IgD-negative memory B cell (primary cell): ENCODE results near the gene RASSF8. TPM values are rescaled to one million over a fixed set of nuclear protein-coding genes. Genes with fewer than 3 reads are reported as not detected.
A peak's percentile ranks its signal among the peaks of the same experiment; 100 is the strongest.

Source experiments
- H3K27ac Mint-ChIP-seq, 3 donors: one replicate each; pipeline ENCODE4 v1.8.0; 2020 to 2022; ENCODE audit warnings: mild to moderate bottlenecking in 3 of 3, mixed read lengths in 3 of 3, moderate library complexity in 1 of 3
- H3K27me3 Mint-ChIP-seq: one replicate; pipeline ENCODE4 v1.8.0; 2021; ENCODE audit warnings: mixed read lengths
- H3K36me3 Mint-ChIP-seq: one replicate; pipeline ENCODE4 v1.8.0; 2020; ENCODE audit warnings: mild to moderate bottlenecking, mixed read lengths
- H3K4me1 Mint-ChIP-seq, 3 donors: one replicate each; pipeline ENCODE4 v1.8.0; 2020 to 2022; ENCODE audit warnings: mixed read lengths in 3 of 3, mild to moderate bottlenecking in 1 of 3
- H3K4me3 Mint-ChIP-seq, 4 donors: one replicate each; pipeline ENCODE4 v1.8.0; 2020 to 2022; ENCODE audit warnings: mild to moderate bottlenecking in 4 of 4, mixed read lengths in 4 of 4, moderate library complexity in 3 of 4
- H3K9me3 Mint-ChIP-seq, 3 donors: one replicate each; pipeline ENCODE4 v1.8.0; 2020 to 2021; ENCODE audit warnings: mixed read lengths in 3 of 3, mild to moderate bottlenecking in 1 of 3
- polyA plus RNA-seq: library from polyadenylated mRNA; unstranded; fragments of 300-500 nt; fragmentation: Illumina TruSeq; gene quantifications from one replicate; pipeline ENCODE4 v1.2.3, GENCODE V29; 2021

Gene RASSF8
- polyA plus RNA-seq, 1 donor from 2014 or later, result not detected

- Mint-ChIP-seq H3K27me3 (no peaks in the 10 kb centered on the region), H3K4me3 (no peak overlapping the region), H3K9me3 (no peaks in the 10 kb centered on the region), H3K27ac (no peak overlapping the region), H3K4me1 (peaks cover 0 to 7% (median 0%) of the 10 kb centered on the region in 3 donors), H3K36me3 (no peaks in the 10 kb centered on the region)
These were observed 138.8 kb downstream of the RASSF8 start for GRCh38 chr12:26097046-26097878.

- Mint-ChIP-seq H3K27me3 (no peaks in the 10 kb centered on the region), H3K27ac (no peak overlapping the region), H3K4me1 (peaks cover 0 to 7% (median 0%) of the 10 kb centered on the region in 3 donors), H3K9me3 (no peaks in the 10 kb centered on the region), H3K4me3 (no peak overlapping the region), H3K36me3 (peaks cover 2% of the 10 kb centered on the region)
These were observed 142.3 kb downstream of the RASSF8 start for GRCh38 chr12:26100666-26101349.

- Mint-ChIP-seq H3K27me3 (no peaks in the 10 kb centered on the region), H3K9me3 (no peaks in the 10 kb centered on the region), H3K4me1 (peaks cover 0 to 7% (median 0%) of the 10 kb centered on the region in 3 donors), H3K4me3 (no peak overlapping the region), H3K27ac (no peak overlapping the region), H3K36me3 (peaks cover 2% of the 10 kb centered on the region)
These were observed 142.9 kb downstream of the RASSF8 start for GRCh38 chr12:26101350-26101734.

- H3K27ac Mint-ChIP-seq, result no peak overlapping the region
- no peaks in the 10 kb centered on the region for H3K9me3 Mint-ChIP-seq
- no peak overlapping the region for H3K4me3 Mint-ChIP-seq
- no peaks in the 10 kb centered on the region for H3K27me3 Mint-ChIP-seq
- H3K4me1 Mint-ChIP-seq, result peaks cover 0 to 7% (median 0%) of the 10 kb centered on the region in 3 donors
- H3K36me3 Mint-ChIP-seq, result peaks cover 2% of the 10 kb centered on the region
These were observed 143.3 kb downstream of the RASSF8 start for GRCh38 chr12:26101763-26102162.

- Mint-ChIP-seq H3K27me3 (no peaks in the 10 kb centered on the region), H3K4me1 (peaks cover 0 to 4% (median 0%) of the 10 kb centered on the region in 3 donors), H3K36me3 (peaks cover 2% of the 10 kb centered on the region), H3K27ac (no peak overlapping the region), H3K9me3 (no peaks in the 10 kb centered on the region), H3K4me3 (no peak overlapping the region)
These were observed 144.5 kb downstream of the RASSF8 start for GRCh38 chr12:26102953-26103352.

- Mint-ChIP-seq H3K27me3 (no peaks in the 10 kb centered on the region), H3K4me3 (no peak overlapping the region), H3K9me3 (no peaks in the 10 kb centered on the region), H3K36me3 (peaks cover 4% of the 10 kb centered on the region), H3K4me1 (peaks cover 0 to 4% (median 2%) of the 10 kb centered on the region in 3 donors), H3K27ac (no peak overlapping the region)
These were observed 147.9 kb downstream of the RASSF8 start for GRCh38 chr12:26106347-26106746.

GRCh38 chr12:26108915-26109314 lies 150.4 kb downstream of the RASSF8 start:
- Mint-ChIP-seq H3K27ac (peak overlapping the region in 1 of 3 donors; percentile 33), H3K27me3 (no peaks in the 10 kb centered on the region), H3K36me3 (peaks cover 2% of the 10 kb centered on the region), H3K4me3 (peak overlapping the region in 1 of 4 donors; percentile 39), H3K9me3 (no peaks in the 10 kb centered on the region), H3K4me1 (peaks cover 13 to 18% (median 13%) of the 10 kb centered on the region in 3 donors)

GRCh38 chr12:26109343-26109881 lies 150.9 kb downstream of the RASSF8 start:
- H3K27me3 Mint-ChIP-seq, result no peaks in the 10 kb centered on the region
- peaks cover 2% of the 10 kb centered on the region for H3K36me3 Mint-ChIP-seq
- no peaks in the 10 kb centered on the region for H3K9me3 Mint-ChIP-seq
- H3K4me1 Mint-ChIP-seq, result peaks cover 13 to 18% (median 13%) of the 10 kb centered on the region in 3 donors
- no peak overlapping the region for H3K4me3 Mint-ChIP-seq
- H3K27ac Mint-ChIP-seq, result peak overlapping the region in 1 of 3 donors; percentile 49

GRCh38 chr12:26112232-26112631 lies 153.8 kb downstream of the RASSF8 start:
- peaks cover 2% of the 10 kb centered on the region for H3K36me3 Mint-ChIP-seq
- peaks cover 29 to 35% (median 33%) of the 10 kb centered on the region in 3 donors for H3K4me1 Mint-ChIP-seq
- no peaks in the 10 kb centered on the region for H3K27me3 Mint-ChIP-seq
- peak overlapping the region in 1 of 4 donors; percentile 90 for H3K4me3 Mint-ChIP-seq
- peak overlapping the region in 2 of 3 donors; percentile 37 to 96 for H3K27ac Mint-ChIP-seq
- no peaks in the 10 kb centered on the region for H3K9me3 Mint-ChIP-seq

GRCh38 chr12:26112703-26113147 lies 154.2 kb downstream of the RASSF8 start:
- H3K27me3 Mint-ChIP-seq, result no peaks in the 10 kb centered on the region
- H3K9me3 Mint-ChIP-seq, result no peaks in the 10 kb centered on the region
- H3K4me1 Mint-ChIP-seq, result peaks cover 34 to 39% (median 37%) of the 10 kb centered on the region in 3 donors
- H3K36me3 Mint-ChIP-seq, result peaks cover 2% of the 10 kb centered on the region
- peak overlapping the region in 1 of 3 donors; percentile 96 for H3K27ac Mint-ChIP-seq
- peak overlapping the region in 3 of 4 donors; percentile 27 to 90 (median 82) for H3K4me3 Mint-ChIP-seq

- H3K27me3 Mint-ChIP-seq, result no peaks in the 10 kb centered on the region
- peaks cover 2% of the 10 kb centered on the region for H3K36me3 Mint-ChIP-seq
- no peaks in the 10 kb centered on the region for H3K9me3 Mint-ChIP-seq
- peaks cover 38 to 41% (median 40%) of the 10 kb centered on the region in 3 donors for H3K4me1 Mint-ChIP-seq
- H3K4me3 Mint-ChIP-seq, result peak overlapping the region in 2 of 4 donors; percentile 86 to 90
- peak overlapping the region; percentile 96 to 98 (median 97) for H3K27ac Mint-ChIP-seq
These were observed 154.7 kb downstream of the RASSF8 start for GRCh38 chr12:26113181-26113654.

- Mint-ChIP-seq H3K27ac (peak overlapping the region; percentile 96 to 98 (median 97)), H3K4me3 (peak overlapping the region; percentile 86 to 91 (median 90)), H3K4me1 (peaks cover 43 to 45% (median 44%) of the 10 kb centered on the region in 3 donors), H3K27me3 (no peaks in the 10 kb centered on the region), H3K36me3 (peaks cover 2% of the 10 kb centered on the region), H3K9me3 (no peaks in the 10 kb centered on the region)
These were observed 155.6 kb downstream of the RASSF8 start for GRCh38 chr12:26113853-26114719.

- Mint-ChIP-seq H3K4me1 (peaks cover 48 to 53% (median 52%) of the 10 kb centered on the region in 3 donors), H3K36me3 (peaks cover 2% of the 10 kb centered on the region), H3K27ac (peak overlapping the region; percentile 92 to 97 (median 96)), H3K4me3 (peak overlapping the region; percentile 78 to 91 (median 89)), H3K27me3 (no peaks in the 10 kb centered on the region), H3K9me3 (no peaks in the 10 kb centered on the region)
These were observed 156.4 kb downstream of the RASSF8 start for GRCh38 chr12:26114720-26115401.
